HG02623 (cell line): ENCODE data around the gene PUM2.

Experiments
- ATAC-seq: cut with Tn5 transposase; IDR thresholded peaks from one replicate; pipeline ENCODE4 v1.9.1; 2021; ENCODE audit warnings: moderate library complexity; ENCODE audit not compliant: unreplicated experiment

Gene PUM2

GRCh38 chr2:20219763-20220380 lies 130.8 kb downstream of the PUM2 start:
- ATAC-seq = no peak

- no peak for ATAC-seq
Measured at GRCh38 chr2:20218331-20219320, 132.0 kb downstream of the PUM2 start.

- no peak for ATAC-seq
Measured at GRCh38 chr2:20217041-20217970, 133.3 kb downstream of the PUM2 start.

- ATAC-seq = no peak
Measured at GRCh38 chr2:20216130-20217025, 134.3 kb downstream of the PUM2 start.

- ATAC-seq = no peak
Measured at GRCh38 chr2:20215183-20216040, 135.2 kb downstream of the PUM2 start.

GRCh38 chr2:20214566-20215182 lies 136.0 kb downstream of the PUM2 start:
- ATAC-seq = no peak

- ATAC-seq = no peak
Measured at GRCh38 chr2:20213651-20214565, 136.7 kb downstream of the PUM2 start.

- ATAC-seq = no peak
Measured at GRCh38 chr2:20212871-20213503, 137.7 kb downstream of the PUM2 start.

GRCh38 chr2:20212459-20212870 lies 138.2 kb downstream of the PUM2 start:
- no peak for ATAC-seq

- no peak for ATAC-seq
Measured at GRCh38 chr2:20211860-20212458, 138.7 kb downstream of the PUM2 start.

- ATAC-seq = no peak
Measured at GRCh38 chr2:20211420-20211819, 139.2 kb downstream of the PUM2 start.

- ATAC-seq = no peak
Measured at GRCh38 chr2:20210462-20210861, 140.2 kb downstream of the PUM2 start.

- no peak for ATAC-seq
Measured at GRCh38 chr2:20209373-20210109, 141.1 kb downstream of the PUM2 start.

GRCh38 chr2:20208476-20208859 lies 142.2 kb downstream of the PUM2 start:
- ATAC-seq = no peak

- ATAC-seq = peak; percentile 66
Measured at GRCh38 chr2:20207051-20207450, 143.6 kb downstream of the PUM2 start.

- no peak for ATAC-seq
Measured at GRCh38 chr2:20205915-20206524, 144.6 kb downstream of the PUM2 start.
